Stimulated activated CD8-positive, alpha-beta memory T cell treated with anti-CD3 and anti-CD28 coated beads, Interleukin-12 subunit alpha, Interleukin-12 subunit beta, amount 100 ng/mL, for 1 hour (primary cell): ENCODE results near the gene SLC5A8.

Source experiments
- DNase-seq: peaks from one replicate; pipeline ENCODE4 v3.0.0-alpha.2; 2020; ENCODE audit warnings: low read depth

Gene SLC5A8, protein sequence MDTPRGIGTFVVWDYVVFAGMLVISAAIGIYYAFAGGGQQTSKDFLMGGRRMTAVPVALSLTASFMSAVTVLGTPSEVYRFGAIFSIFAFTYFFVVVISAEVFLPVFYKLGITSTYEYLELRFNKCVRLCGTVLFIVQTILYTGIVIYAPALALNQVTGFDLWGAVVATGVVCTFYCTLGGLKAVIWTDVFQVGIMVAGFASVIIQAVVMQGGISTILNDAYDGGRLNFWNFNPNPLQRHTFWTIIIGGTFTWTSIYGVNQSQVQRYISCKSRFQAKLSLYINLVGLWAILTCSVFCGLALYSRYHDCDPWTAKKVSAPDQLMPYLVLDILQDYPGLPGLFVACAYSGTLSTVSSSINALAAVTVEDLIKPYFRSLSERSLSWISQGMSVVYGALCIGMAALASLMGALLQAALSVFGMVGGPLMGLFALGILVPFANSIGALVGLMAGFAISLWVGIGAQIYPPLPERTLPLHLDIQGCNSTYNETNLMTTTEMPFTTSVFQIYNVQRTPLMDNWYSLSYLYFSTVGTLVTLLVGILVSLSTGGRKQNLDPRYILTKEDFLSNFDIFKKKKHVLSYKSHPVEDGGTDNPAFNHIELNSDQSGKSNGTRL

GRCh38 chr12:101209319-101210302, at the start of gene SLC5A8:
Gene SLC5A8 (minus strand): TSS chr12:101210238. CDS start chr12:101209848, 390 bp downstream.
- no peak for DNase-seq

- DNase-seq = no peak
Measured at GRCh38 chr12:101257357-101257756, 47.3 kb upstream of the SLC5A8 start.

DNA sequence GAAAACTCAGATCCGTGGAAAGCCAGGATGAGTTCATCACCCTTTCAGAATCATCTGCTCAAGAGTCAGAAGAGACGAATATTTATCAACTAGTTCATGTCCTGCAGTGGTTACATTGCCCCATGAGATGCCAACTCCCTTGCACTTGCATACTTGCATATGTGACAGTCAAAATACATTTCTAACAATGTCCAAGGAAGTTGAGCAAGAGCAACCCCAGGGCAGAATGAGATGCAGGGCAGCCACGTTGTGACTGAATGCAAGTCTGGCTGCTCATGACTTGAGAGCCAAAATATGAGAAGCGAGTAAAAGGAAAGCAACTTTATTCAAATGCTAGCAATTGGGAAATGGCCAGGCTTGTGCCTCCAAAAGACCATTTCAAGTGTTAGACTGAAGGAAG, 46.2 kb upstream of the SLC5A8 start:
- no peak for DNase-seq

- no peak for DNase-seq
Measured at GRCh38 chr12:101243616-101244015, 33.6 kb upstream of the SLC5A8 start.

- no peak for DNase-seq
Measured at GRCh38 chr12:101243074-101243473, 33.0 kb upstream of the SLC5A8 start.

GRCh38 chr12:101238800-101239329, 28.8 kb upstream of the SLC5A8 start:
- DNase-seq = no peak

- DNase-seq = no peak
Measured at GRCh38 chr12:101238306-101238705, 28.3 kb upstream of the SLC5A8 start.

DNA sequence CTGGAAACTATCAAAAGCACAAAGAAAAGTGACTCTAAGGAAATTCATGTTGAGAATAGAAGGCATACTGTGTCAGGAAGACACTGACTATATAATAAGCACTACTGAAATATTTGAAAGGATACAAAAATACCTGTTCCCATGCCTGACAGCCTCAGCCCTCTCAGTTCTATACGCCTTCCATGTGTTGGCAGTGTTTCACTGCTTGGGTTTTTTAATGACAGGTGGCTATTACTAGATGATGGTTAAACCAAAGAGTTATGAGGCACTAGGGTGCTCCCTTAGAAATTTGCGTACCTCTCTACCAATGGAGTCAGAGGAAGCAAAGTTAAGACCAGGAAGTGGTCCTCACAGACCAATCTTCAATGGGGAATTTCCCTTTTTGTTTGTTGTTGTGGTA, 25.6 kb upstream of the SLC5A8 start:
- DNase-seq = no peak

DNA sequence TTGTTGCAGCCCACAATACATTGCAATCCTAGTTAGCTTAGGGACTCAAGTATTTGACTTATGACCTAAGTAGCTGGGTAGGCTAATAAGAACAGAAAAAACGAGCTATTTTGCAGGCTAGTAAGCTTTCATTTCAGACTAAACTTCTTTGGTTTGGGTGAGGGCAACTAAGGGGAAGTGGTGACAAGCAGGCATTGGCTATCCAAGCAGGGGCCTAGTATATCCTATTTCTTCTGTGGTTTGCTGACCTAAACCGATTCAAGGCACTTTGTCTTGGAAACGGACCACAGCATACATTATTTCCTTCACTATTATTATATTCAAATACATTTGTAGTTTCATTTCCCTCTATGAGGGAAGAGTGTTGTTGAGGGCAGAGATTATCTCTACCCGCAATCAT, 21.6 kb upstream of the SLC5A8 start:
- no peak for DNase-seq

- no peak for DNase-seq
Measured at GRCh38 chr12:101230547-101230946, 20.5 kb upstream of the SLC5A8 start.

DNA sequence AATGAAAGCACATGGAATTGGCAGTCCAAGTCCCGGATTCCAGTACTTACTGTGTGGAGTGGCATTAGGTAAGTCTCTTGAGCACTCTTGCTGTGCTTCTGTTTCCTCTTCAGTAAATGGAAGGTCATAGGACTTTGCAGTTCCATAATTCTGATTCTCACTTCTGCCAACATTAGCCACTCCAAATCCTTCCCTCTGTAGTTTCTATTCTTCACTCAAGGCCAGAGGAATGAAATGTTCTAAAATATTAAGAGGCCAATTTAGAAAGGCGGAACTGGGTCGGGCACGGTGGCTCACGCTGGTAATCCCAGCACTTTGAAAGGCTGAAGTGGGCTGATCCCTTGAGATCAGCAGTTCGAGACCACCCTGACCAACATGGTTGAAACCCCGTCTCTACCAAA, 19.8 kb upstream of the SLC5A8 start:
- no peak for DNase-seq

- no peak for DNase-seq
Measured at GRCh38 chr12:101221301-101221700, 11.3 kb upstream of the SLC5A8 start.

GRCh38 chr12:101216810-101217209, 6.8 kb upstream of the SLC5A8 start:
- no peak for DNase-seq

DNA sequence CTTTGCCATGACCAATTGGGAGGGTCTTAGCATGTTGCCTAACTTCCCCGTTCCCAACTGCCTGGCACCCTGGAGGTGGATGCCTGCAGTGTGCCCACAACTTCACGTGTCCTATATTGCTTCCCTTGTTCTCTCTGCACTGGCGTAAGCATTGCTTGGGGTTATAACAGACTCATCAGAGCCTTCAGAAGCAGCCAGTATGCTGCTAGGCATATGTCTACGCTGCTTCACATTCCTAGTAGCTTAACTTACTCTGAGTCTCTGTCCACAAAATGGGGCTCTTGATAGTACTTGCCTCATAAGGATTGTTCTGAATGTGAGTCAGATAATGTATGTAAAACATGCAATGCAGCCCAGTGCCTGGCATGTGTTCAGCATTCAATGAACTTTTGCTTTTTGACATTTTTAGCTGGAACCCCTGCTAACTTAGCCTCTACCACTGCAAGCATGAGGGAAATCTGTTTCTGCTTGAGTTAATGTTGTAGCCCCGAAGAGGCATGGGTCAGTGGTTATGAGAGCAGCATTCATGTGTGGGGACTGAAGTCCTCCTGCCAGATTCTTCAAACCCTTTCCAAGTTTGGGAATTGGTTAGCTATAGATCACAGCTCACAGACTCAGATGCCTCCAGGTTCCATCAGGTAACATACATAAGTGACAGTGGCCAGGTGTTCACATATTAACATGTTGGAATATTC, 2.8 kb downstream of the SLC5A8 start:
- DNase-seq = no peak

- no peak for DNase-seq
Measured at GRCh38 chr12:101204602-101205304, 5.3 kb downstream of the SLC5A8 start.

DNA sequence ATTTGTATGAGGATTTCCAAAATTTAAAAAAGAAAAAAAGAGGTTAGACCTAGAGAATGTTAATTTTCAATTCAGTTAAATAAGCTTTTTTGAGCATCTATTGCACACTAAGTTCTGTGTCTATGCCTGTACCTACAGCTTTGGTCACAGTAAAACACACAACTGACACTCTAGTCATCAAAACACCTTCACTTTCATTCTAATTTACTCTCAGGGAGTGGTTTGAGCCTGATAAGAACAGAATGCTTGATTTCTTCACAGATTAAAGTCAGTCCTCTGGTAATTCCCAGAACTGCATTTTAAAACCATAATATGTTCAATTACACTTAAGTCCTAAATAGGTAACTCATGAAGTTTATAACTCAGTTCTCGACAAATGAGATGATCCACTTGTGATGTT, 9.2 kb downstream of the SLC5A8 start:
- no peak for DNase-seq

DNA sequence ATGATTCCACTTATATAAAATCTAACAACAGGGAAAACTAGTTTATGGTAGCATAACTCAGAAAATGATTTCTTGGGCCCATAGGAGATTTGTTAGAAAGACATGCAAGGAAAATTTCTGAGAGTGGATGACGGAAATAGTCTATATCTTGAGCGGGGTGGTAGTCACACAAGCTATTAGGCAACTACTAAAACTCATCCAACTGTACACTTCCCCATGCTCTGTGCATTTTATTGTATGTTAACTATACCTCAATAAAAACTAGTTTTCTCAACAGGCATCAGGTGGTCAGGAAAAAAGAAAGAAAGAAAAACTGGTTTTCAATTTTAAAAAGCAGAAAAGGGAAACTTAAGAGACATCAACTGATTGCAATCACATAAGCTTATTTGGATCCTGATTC, 9.9 kb downstream of the SLC5A8 start:
- DNase-seq = no peak

GRCh38 chr12:101186291-101186690, 23.7 kb downstream of the SLC5A8 start:
- DNase-seq = no peak

DNA sequence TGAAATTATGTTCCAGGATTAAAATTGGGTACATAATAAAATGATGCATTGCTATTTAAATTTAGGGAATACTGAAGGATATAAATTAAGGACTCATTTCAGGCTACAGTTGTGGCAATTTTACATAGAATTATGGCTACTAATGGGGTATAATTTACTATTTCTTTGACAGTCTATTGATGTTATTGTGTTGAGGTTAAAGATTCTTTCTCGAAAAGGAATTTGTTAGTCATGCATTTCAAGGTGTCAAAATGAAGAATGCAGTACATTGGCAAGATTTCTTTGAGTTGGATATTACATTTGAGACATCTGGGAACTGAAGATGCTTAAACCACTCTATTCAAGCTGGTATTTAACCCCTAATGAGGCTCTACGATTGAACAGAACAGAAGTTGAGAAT, 28.3 kb downstream of the SLC5A8 start:
- DNase-seq = no peak

DNA sequence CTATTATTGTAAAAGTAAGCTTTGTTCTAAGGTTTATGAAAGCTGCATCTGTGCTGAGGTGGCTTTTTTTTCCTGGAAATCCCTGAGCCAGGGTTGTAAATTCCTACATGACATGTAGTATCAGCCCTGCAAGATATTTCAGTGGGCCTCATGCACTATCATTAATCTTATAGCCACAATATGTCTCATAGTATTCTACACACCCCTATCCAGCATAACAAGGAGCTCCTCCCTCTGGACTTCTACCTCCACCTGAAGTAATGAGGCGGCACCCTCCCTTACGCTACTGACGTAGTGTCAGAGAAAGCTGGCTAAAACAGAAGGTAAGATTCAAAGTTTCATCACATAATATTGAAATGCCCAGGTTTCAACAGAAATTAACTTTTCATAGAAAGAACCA, 35.5 kb downstream of the SLC5A8 start:
- no peak for DNase-seq

- DNase-seq = no peak
Measured at GRCh38 chr12:101173197-101173749, 36.8 kb downstream of the SLC5A8 start.
